Erythroblast (primary cell): ENCODE results near the gene CMTM7.

Experiments
- GATA1 ChIP-seq: IDR thresholded peaks from 2 replicates; pipeline ENCODE4 v1.6.1; 2011; ENCODE audit warnings: low read depth, mild to moderate bottlenecking, control low read depth, low read length, moderate library complexity
- POLR2A ChIP-seq: IDR thresholded peaks from 2 replicates; pipeline ENCODE4 v1.6.1; 2011; ENCODE audit warnings: mild to moderate bottlenecking, low read length

GRCh38 chr3:32502118-32502945 is 110.7 kb downstream of the CMTM7 start, which contains the start of gene CMTM6:
- TF ChIP-seq POLR2A = peak; percentile 67
- no peak for TF ChIP-seq GATA1
